PC-3 (cell line): Measurements from ENCODE around the gene STK38L. TPM values are rescaled to one million over a fixed set of nuclear protein-coding genes. Genes with fewer than 3 reads are reported as not detected.
A peak's percentile ranks its signal among the peaks of the same experiment; 100 is the strongest.

Source experiments
- ATAC-seq: fragments of 200-7000 bp; cut with Tn5 transposase; 2 replicates; pipeline ENCODE4 v1.9.1; 2020; ENCODE audit warnings: mild to moderate bottlenecking, moderate library complexity
- BruUV-seq: library from RNA; stranded (reverse); fragments of 400-500 nt; replicated peaks from 2 replicates; lab custom pipeline; 2021; lab: Mats Ljungman, UMichigan
- CTCF ChIA-PET: fragments of 300-600 bp; sonication (Branson Sonifier 250); formaldehyde crosslinking; loops from one replicate; lab custom pipeline; 2022; ENCODE audit warnings: antibody characterized with exemption; lab: Charles Lee
- POLR2A ChIA-PET: fragments of 300-600 bp; sonication (Branson Sonifier 250); formaldehyde crosslinking; loops from one replicate; lab custom pipeline; 2022; ENCODE audit warnings: antibody characterized with exemption; ENCODE audit not compliant: unreplicated experiment; lab: Charles Lee
- DNase-seq: peaks from one replicate; pipeline ENCODE4 v3.0.0-alpha.2; 2015
- H2AFZ ChIP-seq: fragments of 300-600 bp; sonication (generic); 2 replicates; pipeline ENCODE4 v1.6.0; 2016; ENCODE audit warnings: antibody characterized with exemption, low read length
- H3F3A ChIP-seq: fragments of 300-600 bp; sonication (generic); one replicate; pipeline ENCODE4 v1.6.0; 2017; ENCODE audit warnings: antibody characterized with exemption, low read length, control low read depth, mild to moderate bottlenecking; ENCODE audit not compliant: unreplicated experiment
- H3K27ac ChIP-seq: fragments of 300-600 bp; sonication (generic); 2 replicates; pipeline ENCODE4 v1.5.1; 2016; ENCODE audit warnings: mild to moderate bottlenecking, low read length
- H3K27me3 ChIP-seq: fragments of 300-600 bp; sonication (generic); 2 replicates; pipeline ENCODE4 v1.6.1; 2016; ENCODE audit warnings: low read length, mixed read lengths
- H3K36me3 ChIP-seq: fragments of 300-600 bp; sonication (generic); 2 replicates; pipeline ENCODE4 v1.6.1; 2016; ENCODE audit warnings: low read depth, mixed run types, low read length, mixed read lengths
- H3K4me1 ChIP-seq: fragments of 300-600 bp; sonication (generic); 2 replicates; pipeline ENCODE4 v1.5.1; 2016; ENCODE audit warnings: low read length; ENCODE audit not compliant: insufficient read depth
- H3K4me2 ChIP-seq: fragments of 300-600 bp; sonication (generic); 2 replicates; pipeline ENCODE4 v1.6.0; 2016; ENCODE audit warnings: low read length
- H3K4me3 ChIP-seq: fragments of 300-600 bp; sonication (generic); 2 replicates; pipeline ENCODE4 v1.5.1; 2016; ENCODE audit warnings: mild to moderate bottlenecking, low read length, mixed read lengths
- H3K79me2 ChIP-seq: fragments of 300-600 bp; sonication (generic); 2 replicates; pipeline ENCODE4 v1.6.1; 2017; ENCODE audit warnings: low read length, mixed read lengths
- H3K9ac ChIP-seq: fragments of 300-600 bp; sonication (generic); 2 replicates; pipeline ENCODE4 v1.6.0; 2016; ENCODE audit warnings: mild to moderate bottlenecking, low read length
- H3K9me2 ChIP-seq: fragments of 300-600 bp; sonication (generic); replicated peaks from 2 replicates; pipeline ENCODE4 v1.6.1; 2016; ENCODE audit warnings: mixed run types, low read length, mixed read lengths
- H3K9me3 ChIP-seq: fragments of 300-600 bp; sonication (generic); 2 replicates; pipeline ENCODE4 v1.6.1; 2016; ENCODE audit warnings: low read length, mixed read lengths
- H4K20me1 ChIP-seq: fragments of 300-600 bp; sonication (generic); 2 replicates; pipeline ENCODE4 v1.6.1; 2016; ENCODE audit warnings: low read length, mixed read lengths
- CTCF ChIP-seq: fragments of 300-600 bp; sonication (generic); conservative IDR thresholded peaks from 2 replicates; pipeline ENCODE4 v1.5.1; 2017; ENCODE audit warnings: antibody characterized with exemption, low read depth, mild to moderate bottlenecking, low read length
- EZH2 ChIP-seq: fragments of 300-600 bp; sonication (generic); IDR thresholded peaks from one replicate; pipeline ENCODE4 v1.6.1; 2017; ENCODE audit warnings: antibody characterized with exemption, mild to moderate bottlenecking, low read length; ENCODE audit not compliant: unreplicated experiment
- EZH2phosphoT487 ChIP-seq: fragments of 300-600 bp; sonication (generic); IDR thresholded peaks from 2 replicates; pipeline ENCODE4 v1.6.1; 2018; ENCODE audit warnings: mild to moderate bottlenecking, antibody characterized with exemption, low read length, borderline replicate concordance
- intact Hi-C: fragments of 100-400 bp; cut with micrococcal nuclease; formaldehyde crosslinking; loops from 2 replicates; pipeline ENCODE4 v1.9.0; 2023
- total RNA-seq: library from RNA; depleted of rRNA; stranded (reverse); fragments of >200 nt; gene quantifications from 2 replicates; pipeline ENCODE4 v1.2.3, GENCODE V29; 2014

The STK38L gene
- total RNA-seq, 1 experiment from 2014 or later = 32.3 TPM

GRCh38 chr12:27219693-27220054 lies 24.4 kb upstream of the STK38L start:
- no peak overlapping the region for H3K4me2 ChIP-seq
- no peaks in the 10 kb centered on the region for H3K79me2 ChIP-seq
- H3K4me3 ChIP-seq = no peak overlapping the region
- peaks cover 6% of the 10 kb centered on the region; the same call in 1 of the 2 replicates for H3K9me3 ChIP-seq
- DNase-seq (no peak), ATAC-seq (no peak)
- 0 out of 2 replicates have a peak overlapping the region, but pooled peaks have one; percentile 18 for H2AFZ ChIP-seq
- H4K20me1 ChIP-seq = no peaks in the 10 kb centered on the region
- no peaks in the 10 kb centered on the region for H3F3A ChIP-seq
- BruUV-seq = no TSS peak
- no peaks in the 10 kb centered on the region for H3K36me3 ChIP-seq
- no peaks in the 10 kb centered on the region for H3K4me1 ChIP-seq
- intact Hi-C loops = no loop called here
- POLR2A ChIA-PET = no interaction called here
- CTCF ChIA-PET = no interaction called here
- no peak overlapping the region for H3K27ac ChIP-seq
- H3K27me3 ChIP-seq = no peaks in the 10 kb centered on the region
- no peak for TF ChIP-seq EZH2phosphoT487
- no peak for TF ChIP-seq EZH2
- no peak for TF ChIP-seq CTCF
- H3K9me2 ChIP-seq = no peaks in the 10 kb centered on the region
- no peak overlapping the region for H3K9ac ChIP-seq

- H3F3A ChIP-seq = no peaks in the 10 kb centered on the region
- ChIA-PET POLR2A (no interaction called here), CTCF (no interaction called here)
- no peak overlapping the region for H3K4me2 ChIP-seq
- no TSS peak for BruUV-seq
- no peak overlapping the region for H3K9ac ChIP-seq
- no peak overlapping the region for H3K27ac ChIP-seq
- peaks cover 6% of the 10 kb centered on the region; the same call in 1 of the 2 replicates for H3K9me3 ChIP-seq
- intact Hi-C loops = no loop called here
- DNase-seq = no peak
- H3K4me3 ChIP-seq = no peak overlapping the region
- no peaks in the 10 kb centered on the region for H3K4me1 ChIP-seq
- no peak for TF ChIP-seq EZH2phosphoT487
- no peak for TF ChIP-seq CTCF
- TF ChIP-seq EZH2 = no peak
- no peaks in the 10 kb centered on the region for H3K79me2 ChIP-seq
- no peaks in the 10 kb centered on the region for H3K36me3 ChIP-seq
- H3K27me3 ChIP-seq = no peaks in the 10 kb centered on the region
- H3K9me2 ChIP-seq = no peaks in the 10 kb centered on the region
- H2AFZ ChIP-seq = 0 out of 2 replicates have a peak overlapping the region, but pooled peaks have one; percentile 18
- H4K20me1 ChIP-seq = no peaks in the 10 kb centered on the region
- peak; percentile 71 for ATAC-seq
These were observed 23.8 kb upstream of the STK38L start for GRCh38 chr12:27220055-27220987.

GRCh38 chr12:27220988-27221345 lies 23.1 kb upstream of the STK38L start:
- CTCF ChIA-PET = no interaction called here
- no TSS peak for BruUV-seq
- no peak overlapping the region for H2AFZ ChIP-seq

More at GRCh38 chr12:27220988-27221345, 23.1 kb upstream of the STK38L start:
- POLR2A ChIA-PET = no interaction called here
- intact Hi-C loops = no loop called here
- Histone ChIP-seq H3K27ac (no peak overlapping the region), H3K9ac (no peak overlapping the region), H4K20me1 (no peaks in the 10 kb centered on the region), H3K27me3 (no peaks in the 10 kb centered on the region), H3K79me2 (no peaks in the 10 kb centered on the region), H3K9me2 (no peaks in the 10 kb centered on the region), H3K4me2 (no peak overlapping the region), H3K36me3 (no peaks in the 10 kb centered on the region), H3K4me3 (no peak overlapping the region), H3F3A (no peaks in the 10 kb centered on the region), H3K4me1 (no peaks in the 10 kb centered on the region), H3K9me3 (peaks cover 6% of the 10 kb centered on the region; the same call in 1 of the 2 replicates)
- TF ChIP-seq EZH2phosphoT487 (no peak), CTCF (no peak), EZH2 (no peak)
- no peak for ATAC-seq
- DNase-seq = no peak
